Measurements from ENCODE around the gene OR4N2. TPM values are rescaled to one million over a fixed set of nuclear protein-coding genes. Genes with fewer than 3 reads are reported as not detected.
"Not testable (repeated sequence)": the region's sequence is repeated elsewhere in the genome, so short reads cannot be mapped to it uniquely, and the experiment has no call there.

OR4N2 gene
- total RNA-seq, 2 experiments from 2014 or later: not detected

GRCh38 chr14:19813171-19813920 lies 9.8 kb downstream of the OR4N2 start:
- ATAC-seq (ENCODE audit: low read depth): not testable (repeated sequence)

GRCh38 chr14:19819879-19820278 lies 16.3 kb downstream of the OR4N2 start:
- H3K4me3 Mint-ChIP-seq; H3K9me3 Mint-ChIP-seq; H3K27ac Mint-ChIP-seq; H3K27me3 Mint-ChIP-seq; DNase-seq; ATAC-seq (ENCODE audit: low read depth); H3K36me3 Mint-ChIP-seq; POLR2A ChIA-PET; H3K4me1 Mint-ChIP-seq: not testable (repeated sequence)

More at GRCh38 chr14:19813171-19813920, 9.8 kb downstream of the OR4N2 start:
- H3K27ac Mint-ChIP-seq, H3K4me3 Mint-ChIP-seq, H3K4me1 Mint-ChIP-seq, H3K9me3 Mint-ChIP-seq, POLR2A ChIA-PET, H3K36me3 Mint-ChIP-seq, H3K27me3 Mint-ChIP-seq, DNase-seq: not testable (repeated sequence)

- DNase-seq; H3K4me3 Mint-ChIP-seq; H3K36me3 Mint-ChIP-seq; ATAC-seq (ENCODE audit: low read depth); POLR2A ChIA-PET; H3K9me3 Mint-ChIP-seq; H3K27ac Mint-ChIP-seq; H3K27me3 Mint-ChIP-seq; H3K4me1 Mint-ChIP-seq: not testable (repeated sequence)
Observed at GRCh38 chr14:19821016-19821415, 17.4 kb downstream of the OR4N2 start.

GRCh38 chr14:19823178-19823577 lies 19.6 kb downstream of the OR4N2 start:
- DNase-seq (no peak), ATAC-seq (ENCODE audit: low read depth) (no peak)
- POLR2A ChIA-PET: no interaction called here
- no peak overlapping the region for H3K4me3 Mint-ChIP-seq
- no peaks in the 10 kb centered on the region for H3K27me3 Mint-ChIP-seq
- no peak overlapping the region for H3K27ac Mint-ChIP-seq
- H3K9me3 Mint-ChIP-seq: peaks cover 2% of the 10 kb centered on the region
- no peaks in the 10 kb centered on the region for H3K4me1 Mint-ChIP-seq
- H3K36me3 Mint-ChIP-seq: no peaks in the 10 kb centered on the region

GRCh38 chr14:19823765-19824164 lies 20.2 kb downstream of the OR4N2 start:
- no peak overlapping the region for H3K4me3 Mint-ChIP-seq
- no peak for DNase-seq
- ATAC-seq (ENCODE audit: low read depth): no peak
- H3K36me3 Mint-ChIP-seq: no peaks in the 10 kb centered on the region
- H3K27me3 Mint-ChIP-seq: no peaks in the 10 kb centered on the region
- no peak overlapping the region for H3K27ac Mint-ChIP-seq
- POLR2A ChIA-PET: no interaction called here
- H3K4me1 Mint-ChIP-seq: no peaks in the 10 kb centered on the region
- peaks cover 2% of the 10 kb centered on the region for H3K9me3 Mint-ChIP-seq

GRCh38 chr14:19827626-19828244 lies 24.2 kb downstream of the OR4N2 start:
- DNase-seq; H3K27me3 Mint-ChIP-seq; POLR2A ChIA-PET; H3K27ac Mint-ChIP-seq; H3K36me3 Mint-ChIP-seq; H3K4me3 Mint-ChIP-seq; ATAC-seq (ENCODE audit: low read depth); H3K9me3 Mint-ChIP-seq; H3K4me1 Mint-ChIP-seq: not testable (repeated sequence)

GRCh38 chr14:19828314-19828713 lies 24.7 kb downstream of the OR4N2 start:
- H3K9me3 Mint-ChIP-seq: no peaks in the 10 kb centered on the region
- no peaks in the 10 kb centered on the region for H3K4me1 Mint-ChIP-seq
- no peak overlapping the region for H3K27ac Mint-ChIP-seq
- no peak for ATAC-seq (ENCODE audit: low read depth)
- no peaks in the 10 kb centered on the region for H3K27me3 Mint-ChIP-seq
- no peaks in the 10 kb centered on the region for H3K36me3 Mint-ChIP-seq
- no peak for DNase-seq
- no peak overlapping the region for H3K4me3 Mint-ChIP-seq
- POLR2A ChIA-PET: no interaction called here

GRCh38 chr14:19834203-19834848 lies 30.8 kb downstream of the OR4N2 start:
- H3K27me3 Mint-ChIP-seq; H3K9me3 Mint-ChIP-seq; POLR2A ChIA-PET; H3K4me1 Mint-ChIP-seq; ATAC-seq (ENCODE audit: low read depth); H3K36me3 Mint-ChIP-seq; DNase-seq; H3K4me3 Mint-ChIP-seq; H3K27ac Mint-ChIP-seq: not testable (repeated sequence)

- POLR2A ChIA-PET: no interaction called here
- Mint-ChIP-seq H3K4me1 (no peaks in the 10 kb centered on the region), H3K9me3 (no peaks in the 10 kb centered on the region), H3K36me3 (no peaks in the 10 kb centered on the region), H3K4me3 (no peak overlapping the region), H3K27ac (no peak overlapping the region), H3K27me3 (no peaks in the 10 kb centered on the region)
- no peak for ATAC-seq (ENCODE audit: low read depth)
- DNase-seq: no peak
Observed at GRCh38 chr14:19838433-19838832, 34.9 kb downstream of the OR4N2 start.

GRCh38 chr14:19851365-19851764 lies 47.8 kb downstream of the OR4N2 start:
- no peaks in the 10 kb centered on the region for H3K4me1 Mint-ChIP-seq
- no peaks in the 10 kb centered on the region for H3K36me3 Mint-ChIP-seq
- no peaks in the 10 kb centered on the region for H3K27me3 Mint-ChIP-seq
- no peak overlapping the region for H3K27ac Mint-ChIP-seq
- H3K4me3 Mint-ChIP-seq: no peak overlapping the region
- no peak for DNase-seq
- no peak for ATAC-seq (ENCODE audit: low read depth)
- POLR2A ChIA-PET: no interaction called here
- no peaks in the 10 kb centered on the region for H3K9me3 Mint-ChIP-seq

GRCh38 chr14:19866061-19866669 lies 62.6 kb downstream of the OR4N2 start:
- H3K4me3 Mint-ChIP-seq; ATAC-seq (ENCODE audit: low read depth); POLR2A ChIA-PET; H3K9me3 Mint-ChIP-seq; H3K4me1 Mint-ChIP-seq; DNase-seq; H3K36me3 Mint-ChIP-seq; H3K27me3 Mint-ChIP-seq: not testable (repeated sequence)
- H3K27ac Mint-ChIP-seq: peak overlapping the region; percentile 17

- POLR2A ChIA-PET: no interaction called here
- Mint-ChIP-seq H3K9me3 (no peaks in the 10 kb centered on the region), H3K36me3 (no peaks in the 10 kb centered on the region), H3K4me3 (no peak overlapping the region), H3K27me3 (no peaks in the 10 kb centered on the region), H3K27ac (no peak overlapping the region), H3K4me1 (no peaks in the 10 kb centered on the region)
- no peak for ATAC-seq (ENCODE audit: low read depth)
- DNase-seq: no peak
Observed at GRCh38 chr14:19873178-19873577, 69.6 kb downstream of the OR4N2 start.

- Mint-ChIP-seq H3K27me3 (peaks cover 4% of the 10 kb centered on the region), H3K4me3 (no peak within 1 kb of the TSS), H3K27ac (no peak within 1 kb of the TSS), H3K4me1 (no peaks in the 10 kb centered on the region), H3K9me3 (no peaks in the 10 kb centered on the region), H3K36me3 (no peaks in the 10 kb centered on the region)
- ATAC-seq (ENCODE audit: low read depth) (no peak), DNase-seq (no peak)
- POLR2A ChIA-PET: no interaction called here
Observed at GRCh38 chr14:19874842-19875241, 71.3 kb downstream of the OR4N2 start, which contains the start of gene OR4K2. OR4K2 (plus strand) TSS chr14:19875142; CDS start chr14:19876268, 1,126 bp downstream.
